GM23338 (cell line): Measurements from ENCODE around the gene BCR.

ENCODE experiments used
- CREB1 ChIP-seq: fragments of 250-450 bp; sonication (Bioruptor Pico); IDR thresholded peaks from 2 replicates; pipeline ENCODE4 v1.5.0; 2020; ENCODE audit warnings: low read depth, mild to moderate bottlenecking, moderate library complexity
- CTCF ChIP-seq, 2 experiments: fragments of 200-600 bp in 1 of 2; sonication (generic) in 1 of 2; conservative IDR thresholded peaks; 2 replicates each; pipeline versions ENCODE4 v1.5.1 to v1.6.1; 2016 to 2017; ENCODE audit warnings: antibody characterized with exemption in 2 of 2, low read depth in 2 of 2, mild to moderate bottlenecking in 2 of 2, moderate library complexity in 1 of 2
- ETS1 ChIP-seq: IDR thresholded peaks from 2 replicates; pipeline ENCODE4 v1.6.1; 2016; ENCODE audit warnings: antibody characterized with exemption
- EZH2 ChIP-seq: fragments of 200-600 bp; sonication (generic); IDR thresholded peaks from one replicate; pipeline ENCODE4 v1.8.0; 2017; ENCODE audit warnings: antibody characterized with exemption, mild to moderate bottlenecking, low read depth; ENCODE audit not compliant: unreplicated experiment
- EZH2phosphoT487 ChIP-seq: fragments of 200-600 bp; sonication (generic); IDR thresholded peaks from one replicate; pipeline ENCODE4 v1.8.1; 2018; ENCODE audit warnings: antibody characterized with exemption; ENCODE audit not compliant: unreplicated experiment
- POLR2AphosphoS5 ChIP-seq: IDR thresholded peaks from 2 replicates; pipeline ENCODE4 v1.6.1; 2016; ENCODE audit warnings: antibody characterized with exemption, low read depth
- REST ChIP-seq: IDR thresholded peaks from one replicate; pipeline ENCODE4 v1.6.1; 2018; ENCODE audit warnings: antibody characterized with exemption; ENCODE audit not compliant: unreplicated experiment
- ZNF114 ChIP-seq: fragments of 250-450 bp; sonication (Bioruptor Pico); IDR thresholded peaks from 2 replicates; pipeline ENCODE4 v1.5.0; 2020; ENCODE audit warnings: mild to moderate bottlenecking, moderate library complexity

- TF ChIP-seq CTCF (conservative IDR thresholded peaks at IDR 0.05; ENCODE audit: low read depth in 2 of 2): no peak
- no peak for TF ChIP-seq REST
- TF ChIP-seq CREB1: no peak
- no peak for TF ChIP-seq POLR2AphosphoS5
- TF ChIP-seq ZNF114 (CRISPR knock-in tag): no peak
- TF ChIP-seq EZH2phosphoT487: no peak
- no peak for TF ChIP-seq EZH2
- no peak for TF ChIP-seq ETS1
Observed at GRCh38 chr22:23149743-23150238, 30.5 kb upstream of the BCR start.
